ENCODE measurements around the gene ABCA5.
"Not testable (repeated sequence)": the region's sequence is repeated elsewhere in the genome, so short reads cannot be mapped to it uniquely, and the experiment has no call there.

The ABCA5 gene

GRCh38 chr17:69198238-69198637 is 128.7 kb downstream of the ABCA5 start:
- no peak for DNase-seq

GRCh38 chr17:69196105-69196653 is 130.8 kb downstream of the ABCA5 start:
- not testable (repeated sequence) for DNase-seq
